Measurements from ENCODE around the gene VTI1A.

- no peak for TF ChIP-seq POLR2AphosphoS5 (IDR thresholded peaks at IDR 0.05; ENCODE audit: borderline replicate concordance, low read depth, low read length)
- TF ChIP-seq EZH2 (IDR thresholded peaks at IDR 0.05): no peak
Observed at GRCh38 chr10:112558476-112559142, 111.6 kb downstream of the VTI1A start.

All from SK-N-MC (cell line).